Esophagus muscularis mucosa (tissue), 4 donors: ENCODE measurements around the gene TPBG.

Source experiments
- EP300 ChIP-seq: sonication (generic); formaldehyde crosslinking; IDR thresholded peaks from one replicate; pipeline ENCODE4 v1.6.1; 2017; ENCODE audit warnings: antibody characterized with exemption
- POLR2A ChIP-seq: fragments of 450-650 bp; IDR thresholded peaks from one replicate; pipeline ENCODE4 v1.6.1; 2017; ENCODE audit warnings: antibody characterized with exemption, moderate library complexity, mild to moderate bottlenecking, low read depth
- POLR2AphosphoS5 ChIP-seq, 2 donors: sonication (generic); formaldehyde crosslinking; IDR thresholded peaks; one replicate each; pipeline ENCODE4 v1.6.1; 2017; ENCODE audit warnings: antibody characterized with exemption in 2 of 2
- TF ChIP-seq, protein P1 (sequence below), 3 experiments: fragments of 200-600 bp in 2 of 3; fragments of 450-650 bp in 1 of 3; sonication (generic) in 2 of 3; IDR thresholded peaks; one replicate each; pipeline ENCODE4 v1.5.1; 2017 to 2019; ENCODE audit warnings: antibody characterized with exemption in 3 of 3, mild to moderate bottlenecking in 2 of 3, moderate library complexity in 1 of 3

DNA sequence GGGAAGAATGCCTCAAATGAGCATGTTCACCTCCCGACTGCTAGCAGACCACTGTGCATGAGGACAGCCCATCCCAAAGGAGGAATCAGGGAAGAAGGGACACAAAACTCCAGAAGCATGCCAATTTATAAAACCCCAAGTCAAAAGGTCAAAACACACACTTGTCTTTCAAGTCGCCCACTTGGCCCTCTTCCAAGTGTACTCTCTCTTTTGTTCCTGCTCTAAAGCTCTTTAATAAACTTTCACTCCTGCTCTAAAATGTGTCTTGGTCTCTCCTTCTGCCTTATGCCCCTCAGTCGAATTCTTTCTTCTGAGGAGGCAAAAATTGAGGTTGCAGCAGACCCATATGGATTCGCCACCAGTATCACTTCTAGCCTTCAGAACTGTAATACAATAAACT lies 33.9 kb upstream of the TPBG start:
- TF ChIP-seq, protein P1, sequence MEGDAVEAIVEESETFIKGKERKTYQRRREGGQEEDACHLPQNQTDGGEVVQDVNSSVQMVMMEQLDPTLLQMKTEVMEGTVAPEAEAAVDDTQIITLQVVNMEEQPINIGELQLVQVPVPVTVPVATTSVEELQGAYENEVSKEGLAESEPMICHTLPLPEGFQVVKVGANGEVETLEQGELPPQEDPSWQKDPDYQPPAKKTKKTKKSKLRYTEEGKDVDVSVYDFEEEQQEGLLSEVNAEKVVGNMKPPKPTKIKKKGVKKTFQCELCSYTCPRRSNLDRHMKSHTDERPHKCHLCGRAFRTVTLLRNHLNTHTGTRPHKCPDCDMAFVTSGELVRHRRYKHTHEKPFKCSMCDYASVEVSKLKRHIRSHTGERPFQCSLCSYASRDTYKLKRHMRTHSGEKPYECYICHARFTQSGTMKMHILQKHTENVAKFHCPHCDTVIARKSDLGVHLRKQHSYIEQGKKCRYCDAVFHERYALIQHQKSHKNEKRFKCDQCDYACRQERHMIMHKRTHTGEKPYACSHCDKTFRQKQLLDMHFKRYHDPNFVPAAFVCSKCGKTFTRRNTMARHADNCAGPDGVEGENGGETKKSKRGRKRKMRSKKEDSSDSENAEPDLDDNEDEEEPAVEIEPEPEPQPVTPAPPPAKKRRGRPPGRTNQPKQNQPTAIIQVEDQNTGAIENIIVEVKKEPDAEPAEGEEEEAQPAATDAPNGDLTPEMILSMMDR (IDR thresholded peaks at IDR 0.05), result no peak
- TF ChIP-seq POLR2AphosphoS5 (IDR thresholded peaks at IDR 0.05) (no peak), POLR2A (no peak), EP300 (no peak)
